Ishikawa (cell line): ENCODE measurements around the gene MRO.

Source experiments
- CREB1 ChIP-seq: IDR thresholded peaks from 2 replicates; pipeline ENCODE4 v1.6.1; 2012; ENCODE audit warnings: low read depth
- EGR1 ChIP-seq: IDR thresholded peaks from 2 replicates; pipeline ENCODE4 v1.6.1; 2012
- EP300 ChIP-seq: IDR thresholded peaks from 2 replicates; pipeline ENCODE4 v1.6.1; 2012; ENCODE audit warnings: borderline replicate concordance
- FOXM1 ChIP-seq: IDR thresholded peaks from 2 replicates; pipeline ENCODE4 v1.6.1; 2012; ENCODE audit warnings: low read depth, borderline replicate concordance
- REST ChIP-seq: IDR thresholded peaks from 2 replicates; pipeline ENCODE4 v1.6.1; 2012; ENCODE audit warnings: low read depth, mild to moderate bottlenecking
- TAF1 ChIP-seq: IDR thresholded peaks from 2 replicates; pipeline ENCODE4 v1.6.1; 2012; ENCODE audit warnings: low read depth, mild to moderate bottlenecking
- YY1 ChIP-seq: IDR thresholded peaks from 2 replicates; pipeline ENCODE4 v1.6.1; 2012; ENCODE audit warnings: low read depth

- TF ChIP-seq YY1 (no peak), REST (no peak), EGR1 (no peak), EP300 (no peak), FOXM1 (no peak), TAF1 (no peak), CREB1 (no peak)
Observed at GRCh38 chr18:50757358-50757757, 62.5 kb downstream of the MRO start.
